GM19467 (cell line): Measurements from ENCODE around the gene MALRD1.
"Not testable (repeated sequence)": the region's sequence is repeated elsewhere in the genome, so short reads cannot be mapped to it uniquely, and the experiment has no call there.

ENCODE experiments used
- ATAC-seq: cut with Tn5 transposase; IDR thresholded peaks from one replicate; pipeline ENCODE4 v1.9.1; 2021; ENCODE audit warnings: mild to moderate bottlenecking, moderate library complexity; ENCODE audit not compliant: unreplicated experiment

Gene MALRD1

GRCh38 chr10:19480353-19480752, 431.8 kb downstream of the MALRD1 start:
- ATAC-seq, result no peak

- no peak for ATAC-seq
These were observed 434.8 kb downstream of the MALRD1 start for GRCh38 chr10:19483421-19483820.

- ATAC-seq, result no peak
These were observed 440.1 kb downstream of the MALRD1 start for GRCh38 chr10:19488592-19489280.

GRCh38 chr10:19491166-19491565, 442.6 kb downstream of the MALRD1 start:
- ATAC-seq, result no peak

- ATAC-seq, result no peak
These were observed 445.3 kb downstream of the MALRD1 start for GRCh38 chr10:19493917-19494316.

- ATAC-seq, result no peak
These were observed 448.4 kb downstream of the MALRD1 start for GRCh38 chr10:19497026-19497425.

GRCh38 chr10:19498393-19499290, 450.0 kb downstream of the MALRD1 start:
- ATAC-seq, result no peak

GRCh38 chr10:19499291-19499770, 450.7 kb downstream of the MALRD1 start:
- no peak for ATAC-seq

GRCh38 chr10:19500959-19501358, 452.4 kb downstream of the MALRD1 start:
- no peak for ATAC-seq

GRCh38 chr10:19505320-19506312, 457.0 kb downstream of the MALRD1 start:
- no peak for ATAC-seq

- ATAC-seq, result not testable (repeated sequence)
These were observed 461.6 kb downstream of the MALRD1 start for GRCh38 chr10:19510005-19510732.

GRCh38 chr10:19518109-19518508, 469.5 kb downstream of the MALRD1 start:
- no peak for ATAC-seq

GRCh38 chr10:19518632-19519031, 470.0 kb downstream of the MALRD1 start:
- ATAC-seq, result no peak

- ATAC-seq, result no peak
These were observed 482.7 kb downstream of the MALRD1 start for GRCh38 chr10:19531324-19531723.

GRCh38 chr10:19532411-19532810, 483.8 kb downstream of the MALRD1 start:
- no peak for ATAC-seq

- ATAC-seq, result no peak
These were observed 492.7 kb downstream of the MALRD1 start for GRCh38 chr10:19541299-19541698.

GRCh38 chr10:19546224-19546623, 497.6 kb downstream of the MALRD1 start:
- no peak for ATAC-seq

- ATAC-seq, result no peak
These were observed 500.9 kb downstream of the MALRD1 start for GRCh38 chr10:19549503-19549902.

- ATAC-seq, result no peak
These were observed 508.1 kb downstream of the MALRD1 start for GRCh38 chr10:19556666-19557065.

GRCh38 chr10:19561181-19561580, 512.6 kb downstream of the MALRD1 start:
- ATAC-seq, result no peak
